HG03521 (cell line): ENCODE data around the gene ZC3H12C.
"Not testable (repeated sequence)": the region's sequence is repeated elsewhere in the genome, so short reads cannot be mapped to it uniquely, and the experiment has no call there.

Experiments
- ATAC-seq: cut with Tn5 transposase; IDR thresholded peaks from one replicate; pipeline ENCODE4 v1.9.1; 2021; ENCODE audit warnings: mild to moderate bottlenecking, moderate library complexity; ENCODE audit not compliant: unreplicated experiment

The ZC3H12C gene

DNA sequence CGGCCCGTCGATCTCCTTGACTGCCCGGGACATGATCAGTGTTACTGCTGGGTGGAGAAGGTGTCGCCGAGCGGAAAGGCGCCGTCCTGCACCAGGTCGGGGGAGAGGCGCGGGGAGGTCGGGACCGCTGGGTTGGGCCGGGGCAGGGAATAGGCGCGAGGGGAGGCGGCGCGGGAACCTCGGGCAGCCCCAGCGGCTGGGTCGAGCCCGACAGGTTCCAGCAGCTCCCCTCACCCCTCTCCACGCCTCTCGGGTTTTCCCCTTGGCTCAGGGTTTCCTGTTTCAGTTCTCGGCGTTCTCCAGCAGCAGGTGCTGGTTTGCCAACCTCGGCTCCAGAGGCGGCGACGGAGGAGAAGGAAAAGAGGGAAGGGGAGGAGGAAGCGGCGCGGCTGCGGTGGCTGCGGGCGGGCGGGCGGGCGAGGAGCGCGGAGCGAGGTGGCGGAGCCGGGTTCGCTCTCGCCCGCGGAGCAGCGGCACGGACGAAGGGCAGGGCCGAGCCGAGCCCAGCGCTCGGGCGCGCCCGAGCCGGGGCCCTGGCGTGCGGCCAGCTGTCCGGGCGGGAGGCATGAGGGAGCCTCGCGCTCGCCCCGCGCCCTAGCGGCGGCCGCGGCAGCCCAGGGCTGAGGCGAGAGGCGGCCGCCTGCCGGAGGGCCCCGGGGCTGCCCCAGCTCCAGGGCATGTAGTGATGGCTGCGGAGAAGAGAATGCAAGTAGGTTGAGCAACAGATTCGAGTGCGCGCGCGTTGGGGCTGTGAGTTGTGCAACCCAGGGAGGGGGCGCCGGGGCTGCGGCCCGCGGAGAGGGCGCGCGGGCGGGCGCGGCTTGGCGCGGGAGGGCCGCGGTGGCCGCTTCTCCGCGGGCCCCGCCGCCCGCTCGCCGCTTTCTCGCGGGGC, at the start of gene ZC3H12C:
Gene ZC3H12C, plus strand, starts transcription at position 878 of the 892 bp plus-strand sequence. CDS start 20 bp downstream, outside the sequence.
- ATAC-seq = peak; percentile 79

DNA sequence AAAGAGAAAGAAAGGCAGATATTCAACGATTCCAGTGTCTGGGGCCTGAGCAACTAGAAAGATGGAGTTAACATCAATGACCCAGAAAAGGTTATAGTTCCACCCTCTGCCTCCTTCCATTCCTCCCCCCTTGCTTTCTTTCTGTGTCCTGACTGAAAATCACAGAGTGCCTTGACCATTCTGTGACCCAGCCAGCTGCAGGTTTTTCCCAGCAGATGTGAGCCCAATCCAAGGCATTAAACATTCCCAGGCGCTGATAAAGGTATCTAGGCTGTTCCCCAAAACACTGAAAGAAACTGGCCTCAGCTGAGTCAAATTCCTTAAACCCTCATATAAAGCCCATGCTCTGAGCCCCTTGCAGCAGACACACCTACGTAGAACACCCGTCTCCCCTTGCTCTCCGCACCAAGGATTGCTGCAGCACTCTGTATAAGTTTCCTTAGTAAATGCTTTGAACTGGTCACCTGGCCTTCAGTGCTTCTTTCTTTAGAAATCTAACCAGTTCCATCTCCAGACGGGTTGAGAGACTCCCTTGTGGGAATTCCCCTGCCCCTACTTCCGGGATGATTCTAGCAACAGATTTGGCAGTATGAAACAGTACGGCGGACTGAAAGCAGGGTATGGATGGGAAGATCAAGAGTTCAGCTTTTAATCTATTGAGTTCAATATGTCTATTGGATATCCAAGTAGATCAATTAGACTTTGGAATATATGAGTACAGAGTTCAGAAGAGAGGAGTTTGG, 48.8 kb upstream of the ZC3H12C start:
- no peak for ATAC-seq

GRCh38 chr11:110046775-110047380, 46.3 kb upstream of the ZC3H12C start:
- no peak for ATAC-seq

DNA sequence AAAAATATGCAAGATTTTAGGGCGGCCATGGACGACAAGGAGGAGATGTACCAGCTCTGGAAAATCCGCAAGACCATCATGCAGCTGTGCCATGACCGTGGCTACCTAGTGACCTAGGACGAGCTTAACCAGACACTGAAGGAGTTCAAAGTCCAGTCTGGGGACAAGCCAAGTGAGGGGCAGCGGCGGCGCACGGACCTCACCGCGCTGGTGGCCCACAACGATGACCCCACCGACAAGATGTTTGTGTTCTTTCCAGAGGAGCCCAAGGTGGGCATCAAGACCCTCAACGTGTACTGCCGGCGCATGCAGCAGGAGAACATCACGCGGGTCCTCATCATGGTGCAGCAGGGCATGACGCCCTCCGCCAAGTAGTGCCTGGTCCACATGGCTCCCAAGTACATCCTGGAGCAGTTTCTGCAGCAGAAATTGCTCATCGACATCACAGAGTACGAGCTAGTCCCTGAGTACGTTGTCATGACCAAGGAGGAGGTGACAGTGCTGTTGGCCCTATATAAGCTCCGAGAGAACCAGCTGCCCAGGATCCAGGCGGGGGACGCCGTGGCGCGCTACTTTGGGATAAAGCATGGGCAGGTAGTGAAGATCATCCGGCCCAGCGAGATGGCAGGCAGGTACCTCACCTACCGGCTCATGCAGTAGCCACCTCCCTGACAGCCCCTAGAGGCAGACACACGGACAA, 43.5 kb upstream of the ZC3H12C start:
- ATAC-seq = no peak

GRCh38 chr11:110050201-110050506, 43.0 kb upstream of the ZC3H12C start:
- ATAC-seq = no peak

- ATAC-seq = no peak
Observed at GRCh38 chr11:110053848-110054414, 39.3 kb upstream of the ZC3H12C start.

DNA sequence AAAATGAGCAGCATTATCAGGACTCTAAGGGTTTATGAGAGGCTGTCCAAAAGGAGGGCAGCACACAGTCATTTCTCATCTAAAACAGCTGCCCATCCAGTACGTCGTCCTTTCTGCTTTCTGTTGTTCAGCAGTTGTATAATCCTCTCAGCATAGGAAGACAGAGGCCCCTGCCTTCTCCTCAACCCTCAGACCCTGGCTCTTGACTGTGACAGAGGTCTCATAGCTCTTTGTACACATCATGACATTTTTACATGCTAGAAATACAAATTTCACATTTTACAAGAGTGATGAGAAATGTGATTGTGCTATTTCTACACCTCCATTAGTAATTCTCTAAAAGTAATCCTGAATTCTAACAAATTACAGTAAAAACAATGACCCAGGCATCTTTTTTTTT, 36.2 kb upstream of the ZC3H12C start:
- ATAC-seq = no peak

- ATAC-seq = no peak
Observed at GRCh38 chr11:110059706-110060463, 33.3 kb upstream of the ZC3H12C start.

DNA sequence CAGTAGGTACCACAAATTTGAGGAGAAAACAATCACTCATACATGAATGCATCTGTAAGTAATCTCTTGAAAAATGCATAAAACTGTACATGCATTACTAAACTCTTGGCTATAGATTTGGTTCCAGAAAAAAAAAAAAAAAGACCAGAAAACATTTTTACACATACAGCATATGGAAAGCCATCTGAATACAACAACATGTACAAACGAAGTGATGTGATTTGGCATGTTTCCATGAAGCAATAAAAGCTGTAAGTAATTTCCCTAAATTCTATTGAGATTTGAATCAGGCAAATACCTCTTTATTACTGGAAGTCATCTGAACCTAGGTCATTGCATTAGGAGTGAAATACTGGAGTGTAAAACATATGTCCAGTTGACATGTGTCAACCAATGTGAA, 31.9 kb upstream of the ZC3H12C start:
- no peak for ATAC-seq

DNA sequence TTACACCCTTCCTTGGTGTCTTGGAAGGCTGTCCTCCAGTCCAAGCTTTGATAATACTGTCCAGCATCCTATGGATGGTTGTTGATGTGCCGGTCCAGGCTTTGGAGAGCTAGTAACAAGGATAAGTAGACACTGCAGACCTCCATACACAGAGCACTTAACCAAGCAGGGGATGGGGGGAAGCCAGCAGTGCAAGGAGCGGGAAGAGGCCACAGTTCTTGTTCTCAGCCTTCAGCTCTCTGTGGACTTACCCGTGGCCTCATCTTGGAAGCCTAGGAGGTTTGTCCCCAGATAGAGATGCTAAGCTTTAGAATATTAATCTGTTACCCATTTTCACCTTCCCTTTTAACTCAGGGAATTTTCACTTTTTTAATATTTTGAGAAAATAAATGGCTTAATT, 30.9 kb upstream of the ZC3H12C start:
- no peak for ATAC-seq

GRCh38 chr11:110065189-110065588, 28.0 kb upstream of the ZC3H12C start:
- no peak for ATAC-seq

GRCh38 chr11:110068001-110068400, 25.2 kb upstream of the ZC3H12C start:
- ATAC-seq = not testable (repeated sequence)

DNA sequence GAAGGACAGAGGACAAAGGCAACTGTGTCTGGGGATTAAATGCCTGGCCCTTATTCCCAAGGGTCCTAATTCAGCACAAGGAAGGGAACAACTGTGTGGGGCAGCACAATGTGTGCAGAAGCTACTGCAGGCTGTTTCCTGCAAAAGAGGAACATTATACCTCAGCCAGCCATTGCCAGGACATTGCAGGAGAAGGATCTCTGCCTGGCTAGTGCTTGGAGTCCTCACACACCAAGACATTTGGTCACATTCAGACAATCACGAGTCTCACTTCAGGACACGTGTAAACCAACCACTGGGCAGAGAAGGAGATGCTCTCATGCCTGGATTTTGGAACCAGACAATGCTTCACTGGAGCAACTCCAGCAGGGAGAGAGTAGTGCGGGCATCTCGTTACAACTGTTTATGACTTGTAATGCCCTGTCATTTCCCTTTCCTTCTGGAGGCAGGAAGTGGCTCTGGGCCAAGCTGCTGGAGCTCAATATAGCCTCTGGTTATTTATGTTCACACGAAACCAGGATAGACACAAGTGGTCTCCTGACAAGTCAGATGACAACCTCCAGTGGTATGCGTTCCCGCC, 23.9 kb upstream of the ZC3H12C start:
- ATAC-seq = no peak

DNA sequence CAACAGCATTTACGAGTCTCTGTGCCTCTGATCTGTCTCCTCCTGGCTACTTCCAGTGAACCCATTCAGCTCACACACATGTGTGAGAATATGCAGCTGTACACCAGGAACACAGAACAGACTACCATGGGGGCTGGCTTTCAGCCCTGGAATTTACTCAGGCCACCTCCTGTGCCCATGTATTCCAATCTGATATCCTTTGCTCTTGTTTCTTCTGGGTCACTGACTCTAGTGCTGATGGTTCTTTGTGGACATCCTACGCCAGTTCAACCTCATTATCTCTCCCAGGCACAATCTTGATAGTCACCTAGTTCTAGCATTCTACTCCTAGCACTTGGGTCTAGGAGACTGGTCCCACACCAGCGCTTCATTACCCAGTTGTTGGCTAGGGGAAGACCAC, 23.0 kb upstream of the ZC3H12C start:
- ATAC-seq = no peak

GRCh38 chr11:110071197-110071596, 22.0 kb upstream of the ZC3H12C start:
- no peak for ATAC-seq

DNA sequence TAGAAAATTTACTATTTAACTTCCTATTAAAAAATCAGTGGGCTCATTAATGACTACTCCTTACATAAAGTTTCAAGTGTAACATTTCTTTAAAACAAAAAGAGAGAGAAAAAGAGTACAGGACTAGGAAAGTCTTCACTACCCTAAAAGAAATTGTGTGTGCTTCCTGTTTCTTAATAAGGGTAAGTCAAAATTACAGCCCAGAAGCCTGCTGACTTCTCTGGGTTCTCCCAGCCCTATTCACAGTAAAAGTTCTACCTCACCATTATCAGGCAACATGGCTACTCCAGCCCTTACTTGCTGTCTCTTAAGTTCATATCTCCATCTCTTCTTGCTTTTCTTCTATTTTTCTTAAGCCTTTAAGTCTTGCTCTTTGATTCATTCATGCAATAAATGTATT, 20.3 kb upstream of the ZC3H12C start:
- no peak for ATAC-seq

- no peak for ATAC-seq
Observed at GRCh38 chr11:110074499-110074898, 18.7 kb upstream of the ZC3H12C start.

GRCh38 chr11:110075105-110075846, 17.9 kb upstream of the ZC3H12C start:
- ATAC-seq = no peak

DNA sequence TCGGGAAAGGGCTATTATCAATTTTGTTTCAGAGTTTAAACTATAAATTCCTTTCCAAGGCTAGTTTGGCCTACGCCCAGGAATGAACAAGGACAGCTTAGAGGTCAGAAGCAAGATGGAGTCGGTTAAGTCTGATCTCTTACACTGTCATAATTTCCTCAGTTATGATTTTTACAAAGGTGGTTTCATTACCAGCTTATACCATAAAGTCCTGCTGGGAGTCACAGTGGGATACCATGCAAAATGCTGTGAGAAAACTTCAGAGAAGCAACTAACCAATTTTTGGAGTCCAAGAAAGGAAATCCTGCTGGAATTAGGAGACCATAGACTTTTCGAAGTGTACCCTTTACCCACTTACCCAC, 17.4 kb upstream of the ZC3H12C start:
- ATAC-seq = no peak
